GM10847 (cell line): Measurements from ENCODE around the gene MCRS1.

Source experiments
- POLR2A ChIP-seq: IDR thresholded peaks from 2 replicates; pipeline ENCODE4 v1.6.1; 2011; ENCODE audit not compliant: insufficient read length; ENCODE audit errors: extremely low read depth

The MCRS1 gene

GRCh38 chr12:49585477-49586459 lies 17.8 kb upstream of the MCRS1 start:
- no peak for TF ChIP-seq POLR2A

GRCh38 chr12:49584591-49584990 lies 16.6 kb upstream of the MCRS1 start:
- no peak for TF ChIP-seq POLR2A

- no peak for TF ChIP-seq POLR2A
These were observed 15.6 kb upstream of the MCRS1 start for GRCh38 chr12:49583366-49584094.

GRCh38 chr12:49582850-49583249 lies 14.9 kb upstream of the MCRS1 start:
- no peak for TF ChIP-seq POLR2A

DNA sequence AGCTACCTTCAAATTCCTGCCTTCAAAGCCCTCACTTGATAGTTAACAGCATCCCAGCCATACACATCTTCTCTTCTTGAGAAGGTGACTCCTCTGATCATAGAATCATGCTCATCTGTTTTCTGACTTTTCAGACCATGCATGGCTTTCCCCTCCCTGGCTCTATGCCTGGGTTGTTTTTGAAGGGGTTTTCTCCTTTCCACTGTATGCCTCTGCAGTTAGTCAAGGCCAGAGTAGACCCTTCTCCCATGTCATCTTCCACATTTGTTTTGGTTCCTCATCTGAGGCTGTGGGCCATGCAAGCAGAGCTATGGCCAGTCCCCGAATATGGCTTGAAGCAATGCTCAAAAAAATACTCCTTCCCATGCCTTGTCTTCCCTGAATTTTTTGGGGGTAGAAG lies 14.3 kb upstream of the MCRS1 start:
- no peak for TF ChIP-seq POLR2A

DNA sequence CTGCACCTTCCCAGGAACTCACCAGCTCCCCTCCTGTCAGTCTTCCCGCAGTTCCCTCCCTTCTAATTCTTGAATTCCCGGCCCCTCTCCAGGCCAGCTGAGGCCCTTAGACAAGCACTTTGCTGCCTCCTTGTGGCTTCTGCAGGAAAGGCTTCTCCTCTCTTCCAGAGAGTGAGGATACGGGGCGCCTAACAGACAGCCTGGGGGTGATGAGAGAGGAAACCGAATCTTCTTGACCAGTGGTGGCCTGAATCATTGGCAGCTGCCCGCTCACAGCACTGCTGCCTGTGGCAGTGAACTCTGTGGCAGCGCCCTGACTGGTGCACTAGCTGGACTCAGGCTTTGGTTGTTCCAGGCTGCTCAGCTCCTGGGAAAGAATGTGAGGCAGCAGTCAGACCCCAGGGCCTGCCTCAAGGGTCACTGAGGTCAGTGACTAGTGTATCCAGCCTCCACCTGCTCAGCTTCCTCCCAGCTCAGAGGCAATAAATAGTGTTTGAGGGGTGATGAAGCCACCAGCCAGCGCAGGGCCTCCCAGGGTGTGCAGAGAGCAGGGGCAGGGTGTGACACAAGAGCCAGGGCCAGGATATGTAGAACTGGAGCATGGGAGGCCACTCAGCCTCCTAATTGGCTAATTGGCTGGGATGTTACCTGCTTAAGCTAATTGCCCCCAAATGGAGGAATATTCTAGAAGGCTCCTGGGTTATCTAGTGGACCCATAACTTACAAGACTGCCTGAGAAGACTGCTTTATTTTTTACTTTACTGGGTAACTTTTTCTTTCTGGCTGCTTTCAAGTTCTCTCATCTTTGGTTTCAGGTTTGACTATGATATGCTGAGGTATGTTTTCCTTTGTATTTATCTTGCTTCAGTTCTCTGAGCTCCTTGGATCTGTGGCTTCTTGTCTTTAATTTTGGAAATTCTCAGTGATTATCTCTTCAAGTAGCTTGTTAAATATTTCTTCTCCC lies 12.9 kb upstream of the MCRS1 start:
- no peak for TF ChIP-seq POLR2A

DNA sequence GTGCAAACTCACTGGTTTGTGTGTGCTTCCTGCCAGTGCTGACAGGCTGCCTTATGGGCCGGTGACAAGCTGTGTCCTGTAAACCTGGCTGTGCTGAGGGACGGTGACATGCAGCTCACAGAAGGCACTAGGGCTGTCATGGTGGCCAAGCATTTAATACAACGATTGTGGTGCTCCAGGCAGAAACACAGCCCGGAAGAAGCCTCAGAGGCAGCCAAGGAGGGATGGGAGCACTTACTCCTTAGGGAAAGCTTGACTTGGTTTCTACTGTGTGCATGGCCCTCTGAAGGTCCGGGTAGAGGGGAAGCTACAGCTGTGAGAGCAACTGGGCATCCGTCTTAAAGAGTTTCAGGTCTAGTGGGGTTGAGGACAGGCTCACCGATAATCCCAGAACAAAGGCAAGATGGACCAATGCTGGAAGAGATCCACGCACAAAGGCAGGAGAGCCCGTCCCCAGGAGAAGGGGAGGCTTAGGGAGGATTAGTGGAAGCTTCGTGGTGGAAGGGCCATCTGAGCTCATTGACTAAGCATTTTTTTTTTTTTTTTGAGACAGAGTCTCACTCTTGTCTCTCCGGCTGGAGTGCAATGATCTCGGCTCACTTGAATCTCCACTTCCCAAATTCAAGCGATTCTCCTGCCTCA lies 10.7 kb upstream of the MCRS1 start:
- TF ChIP-seq POLR2A: no peak

- no peak for TF ChIP-seq POLR2A
These were observed 9.8 kb upstream of the MCRS1 start for GRCh38 chr12:49577589-49578315.

- no peak for TF ChIP-seq POLR2A
These were observed 660 bp upstream of the MCRS1 start for GRCh38 chr12:49568442-49569162.

GRCh38 chr12:49567302-49567610 lies 686 bp downstream of the MCRS1 start:
- TF ChIP-seq POLR2A: no peak

DNA sequence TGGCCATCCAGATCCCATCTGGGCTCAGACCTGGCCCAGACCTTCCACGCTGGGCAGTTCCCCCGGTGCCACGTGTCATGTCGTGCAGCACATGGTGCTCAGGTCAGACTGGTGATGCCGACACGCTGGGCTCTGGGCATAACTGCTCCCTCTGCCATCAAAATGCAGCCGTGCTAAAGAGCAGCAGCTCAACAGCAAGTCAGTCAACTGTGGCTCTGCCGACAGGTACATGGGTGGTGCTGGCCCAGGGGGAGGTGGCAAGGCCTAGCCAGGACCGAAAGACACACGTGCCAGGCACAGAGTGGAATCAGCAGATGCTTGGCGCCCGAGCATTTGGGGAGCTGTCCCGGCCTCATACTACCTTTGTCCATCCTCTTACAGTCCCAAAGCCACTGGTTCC lies 1.6 kb downstream of the MCRS1 start:
- no peak for TF ChIP-seq POLR2A

GRCh38 chr12:49565406-49566265 lies 2.3 kb downstream of the MCRS1 start:
- no peak for TF ChIP-seq POLR2A
